Colonic mucosa (tissue), 4 donors: ENCODE measurements around the gene PNPLA3. TPM values are rescaled to one million over a fixed set of nuclear protein-coding genes. Genes with fewer than 3 reads are reported as not detected.
A peak's percentile ranks its signal among the peaks of the same experiment; 100 is the strongest.

Source experiments
- DNase-seq: peaks from one replicate; pipeline ENCODE4 v3.0.0-alpha.2; 2020
- H3K27ac ChIP-seq: fragments of 200-600 bp; one replicate; pipeline ENCODE4 v1.8.0; 2021
- H3K27me3 ChIP-seq: fragments of 200-600 bp; one replicate; pipeline ENCODE4 v1.8.0; 2021
- H3K36me3 ChIP-seq: fragments of 200-600 bp; one replicate; pipeline ENCODE4 v1.8.0; 2021
- H3K4me1 ChIP-seq: fragments of 200-600 bp; one replicate; pipeline ENCODE4 v1.8.0; 2021; ENCODE audit warnings: mild to moderate bottlenecking
- H3K4me3 ChIP-seq: fragments of 200-600 bp; one replicate; pipeline ENCODE4 v1.8.0; 2021
- H3K9ac ChIP-seq, 2 donors: one replicate each; pipeline ENCODE4 v1.7.0; 2013; ENCODE audit warnings: control low read depth in 2 of 2, low read depth in 2 of 2, low read length in 2 of 2
- H3K9me3 ChIP-seq: fragments of 200-600 bp; one replicate; pipeline ENCODE4 v1.8.0; 2021
- CTCF ChIP-seq: fragments of 200-600 bp; IDR thresholded peaks from one replicate; pipeline ENCODE4 v1.8.0; 2022; ENCODE audit warnings: antibody characterized with exemption, mild to moderate bottlenecking
- intact Hi-C: fragments of 100-400 bp; cut with DNase I; formaldehyde crosslinking; loops from one replicate; pipeline ENCODE4 v1.14.1; 2022
- total RNA-seq, 2 donors: library from RNA; stranded (reverse); fragmentation: NEBNext Ultra II Directional in 1 of 2; extraction: Animal tissue kit (Norgen Biotek cat#: 25700) in 1 of 2; gene quantifications; one replicate each; pipeline ENCODE4 v1.2.1, GENCODE V29; 2021
- donor health status: healthy.
- donor health status: DM: no; HTN: no; CAD: no.
- donor health status: DM: no; HTN: no; CAD: no.

PNPLA3 gene
- total RNA-seq, 2 donors from 2014 or later = 0.15 to 1.6 TPM

- no peak overlapping the region for H3K27ac ChIP-seq
- no peak overlapping the region for H3K9ac ChIP-seq
- no peak overlapping the region for H3K4me3 ChIP-seq
- no peak for TF ChIP-seq CTCF
- no peaks in the 10 kb centered on the region for H3K27me3 ChIP-seq
- no peaks in the 10 kb centered on the region for H3K4me1 ChIP-seq
- no peaks in the 10 kb centered on the region for H3K9me3 ChIP-seq
- no peaks in the 10 kb centered on the region for H3K36me3 ChIP-seq
- intact Hi-C loops = no loop called here
- DNase-seq = no peak
Measured at GRCh38 chr22:43883719-43884415, 39.7 kb upstream of the PNPLA3 start.

DNA sequence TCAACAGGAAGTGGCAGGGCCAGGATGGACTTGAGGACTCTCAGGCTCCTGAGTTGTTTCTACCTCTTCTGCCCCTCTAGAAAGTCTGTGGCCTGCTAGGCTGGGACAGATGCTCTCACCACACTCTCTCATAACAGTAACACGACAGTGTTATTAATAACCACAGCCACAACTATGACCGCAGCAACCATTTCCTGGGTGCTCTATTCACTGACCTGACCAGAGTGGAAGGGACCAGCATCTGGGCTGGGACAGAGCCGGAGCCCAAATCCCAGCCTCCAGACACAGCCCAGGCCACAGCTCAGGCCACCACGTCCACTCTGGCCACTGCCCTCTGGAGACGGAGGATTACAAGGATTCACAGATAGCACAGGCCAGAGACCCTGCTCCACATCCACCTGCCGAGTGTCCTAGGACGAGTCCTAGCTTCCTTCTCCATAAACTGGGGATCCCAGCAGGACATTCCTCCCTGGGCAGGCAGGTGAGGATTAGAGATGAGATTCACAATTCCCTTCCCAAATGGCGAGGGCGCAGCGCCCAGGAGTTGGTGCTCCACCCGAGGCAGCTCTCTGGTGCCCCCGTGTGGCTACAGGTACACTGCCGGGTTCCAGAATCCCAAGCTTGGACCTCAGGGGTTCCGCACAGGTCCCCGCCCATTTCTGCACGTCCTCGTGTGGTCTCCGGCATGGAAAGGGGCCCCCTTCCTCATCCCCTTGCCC is 38.8 kb upstream of the PNPLA3 start:
- peak; percentile 62 for DNase-seq

GRCh38 chr22:43885319-43885671 is 38.3 kb upstream of the PNPLA3 start:
- no peak overlapping the region for H3K9ac ChIP-seq
- H3K27me3 ChIP-seq = no peaks in the 10 kb centered on the region
- H3K9me3 ChIP-seq = no peaks in the 10 kb centered on the region
- H3K4me1 ChIP-seq = no peaks in the 10 kb centered on the region
- TF ChIP-seq CTCF = peak; percentile 20
- no peaks in the 10 kb centered on the region for H3K36me3 ChIP-seq
- no peak overlapping the region for H3K4me3 ChIP-seq
- intact Hi-C loops = no loop called here
- DNase-seq = no peak
- no peak overlapping the region for H3K27ac ChIP-seq

More for the DNA sequence above, 38.8 kb upstream of the PNPLA3 start:
- Histone ChIP-seq H3K27ac (no peak overlapping the region), H3K4me3 (no peak overlapping the region), H3K9me3 (no peaks in the 10 kb centered on the region), H3K9ac (no peak overlapping the region), H3K27me3 (no peaks in the 10 kb centered on the region), H3K4me1 (no peaks in the 10 kb centered on the region), H3K36me3 (no peaks in the 10 kb centered on the region)
- TF ChIP-seq CTCF = peak; percentile 69
- intact Hi-C loops = no loop called here

GRCh38 chr22:43885786-43886185 is 37.8 kb upstream of the PNPLA3 start:
- H3K9ac ChIP-seq = no peak overlapping the region
- no peaks in the 10 kb centered on the region for H3K9me3 ChIP-seq
- DNase-seq = no peak
- H3K27ac ChIP-seq = no peak overlapping the region
- no peaks in the 10 kb centered on the region for H3K36me3 ChIP-seq
- no peaks in the 10 kb centered on the region for H3K4me1 ChIP-seq
- no peak for TF ChIP-seq CTCF
- peaks cover 2% of the 10 kb centered on the region for H3K27me3 ChIP-seq
- intact Hi-C loops = no loop called here
- H3K4me3 ChIP-seq = no peak overlapping the region

DNA sequence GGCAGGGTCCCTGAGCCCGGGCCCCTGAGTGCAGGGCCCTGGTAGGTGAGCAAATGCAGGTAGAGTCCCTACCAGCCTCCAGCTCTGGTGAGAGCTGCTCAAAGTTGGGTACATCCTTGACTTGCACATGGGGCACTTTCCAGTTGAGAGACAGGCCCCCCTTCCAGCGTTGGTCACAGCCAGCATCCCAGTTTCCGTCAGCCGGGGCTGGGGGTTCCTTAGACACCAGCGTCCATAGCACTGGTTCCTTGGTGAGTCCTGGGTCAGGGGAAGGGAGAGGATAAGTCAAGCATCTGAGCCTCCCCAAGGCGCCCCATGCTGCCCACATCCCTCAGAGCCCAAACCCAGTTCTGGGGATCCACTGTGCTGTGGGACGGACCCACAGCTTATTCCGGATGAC is 37.4 kb upstream of the PNPLA3 start:
- no peak for TF ChIP-seq CTCF
- DNase-seq = no peak
- intact Hi-C loops = no loop called here
- Histone ChIP-seq H3K36me3 (no peaks in the 10 kb centered on the region), H3K27ac (no peak overlapping the region), H3K4me3 (no peak overlapping the region), H3K4me1 (no peaks in the 10 kb centered on the region), H3K27me3 (peaks cover 7% of the 10 kb centered on the region), H3K9ac (no peak overlapping the region), H3K9me3 (no peaks in the 10 kb centered on the region)
